Stomach smooth muscle (tissue), 2 donors: ENCODE data around the gene FLT1.

Experiments
- H3K27ac ChIP-seq: one replicate; pipeline ENCODE4 v1.7.0; 2013; ENCODE audit warnings: mild to moderate bottlenecking, low read length, inconsistent platforms
- H3K27me3 ChIP-seq, 2 donors: one replicate each; pipeline ENCODE4 v1.7.0; 2013; ENCODE audit warnings: low read length in 2 of 2; ENCODE audit not compliant: insufficient read depth in 2 of 2, control insufficient read depth in 1 of 2
- H3K36me3 ChIP-seq, 2 donors: one replicate each; pipeline ENCODE4 v1.7.0; 2013; ENCODE audit warnings: low read length in 2 of 2; ENCODE audit not compliant: control insufficient read depth in 2 of 2, insufficient read depth in 2 of 2
- H3K4me1 ChIP-seq: one replicate; pipeline ENCODE4 v1.7.0; 2013; ENCODE audit warnings: low read length; ENCODE audit not compliant: control insufficient read depth, insufficient read depth
- H3K4me3 ChIP-seq, 2 donors: one replicate each; pipeline ENCODE4 v1.7.0; 2013; ENCODE audit warnings: low read length in 2 of 2
- H3K9ac ChIP-seq, 2 donors: one replicate each; pipeline ENCODE4 v1.7.0; 2013; ENCODE audit warnings: low read length in 2 of 2, mild to moderate bottlenecking in 1 of 2
- H3K9me3 ChIP-seq, 2 donors: one replicate each; pipeline ENCODE4 v1.7.0; 2013; ENCODE audit warnings: low read length in 2 of 2; ENCODE audit not compliant: control insufficient read depth in 2 of 2
- donor health status: healthy.
- donor health status: Pancreatic carcinoma.

Gene FLT1

DNA sequence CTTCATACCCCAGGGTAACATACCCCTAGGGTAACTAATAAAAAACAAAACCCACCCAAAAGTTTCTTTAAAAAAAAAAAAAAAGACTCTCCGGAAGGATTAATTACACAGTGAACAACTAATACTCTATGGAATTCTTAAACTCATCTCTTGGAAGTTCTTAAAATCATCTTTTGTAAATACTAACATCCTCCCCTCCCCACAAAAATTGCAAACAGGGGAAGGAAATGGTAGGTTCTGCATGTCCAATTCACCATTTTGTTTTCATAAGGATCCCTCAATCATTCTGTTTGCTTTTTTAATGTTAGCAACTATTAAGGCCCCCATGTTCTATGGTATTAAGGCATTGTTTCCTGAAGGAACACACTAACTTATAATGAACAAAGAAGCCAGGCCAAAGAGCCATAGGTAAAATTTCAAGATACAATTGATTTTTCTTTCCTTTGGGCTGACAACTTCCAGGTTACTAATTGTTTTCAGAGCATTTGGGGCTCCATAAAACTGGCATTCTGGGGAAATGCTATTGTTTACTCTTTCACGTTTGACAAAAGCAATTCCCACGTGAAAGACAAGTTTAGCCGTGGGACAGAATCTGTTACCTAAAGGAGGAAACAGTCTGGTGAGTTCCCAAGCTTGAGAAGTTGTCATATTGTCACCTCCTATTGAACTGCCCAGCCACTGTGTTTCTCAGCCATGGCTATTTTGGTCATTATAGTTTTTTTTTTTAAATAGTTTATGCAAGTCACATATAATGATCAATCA, 107.0 kb downstream of the FLT1 start:
- H3K27ac ChIP-seq, result no peak overlapping the region
- H3K4me3 ChIP-seq, result no peak overlapping the region
- no peaks in the 10 kb centered on the region for H3K9me3 ChIP-seq
- H3K27me3 ChIP-seq, result peaks cover 0 to 3% of the 10 kb centered on the region in 2 donors
- H3K9ac ChIP-seq, result no peak overlapping the region
- no peaks in the 10 kb centered on the region for H3K4me1 ChIP-seq
- no peaks in the 10 kb centered on the region for H3K36me3 ChIP-seq

DNA sequence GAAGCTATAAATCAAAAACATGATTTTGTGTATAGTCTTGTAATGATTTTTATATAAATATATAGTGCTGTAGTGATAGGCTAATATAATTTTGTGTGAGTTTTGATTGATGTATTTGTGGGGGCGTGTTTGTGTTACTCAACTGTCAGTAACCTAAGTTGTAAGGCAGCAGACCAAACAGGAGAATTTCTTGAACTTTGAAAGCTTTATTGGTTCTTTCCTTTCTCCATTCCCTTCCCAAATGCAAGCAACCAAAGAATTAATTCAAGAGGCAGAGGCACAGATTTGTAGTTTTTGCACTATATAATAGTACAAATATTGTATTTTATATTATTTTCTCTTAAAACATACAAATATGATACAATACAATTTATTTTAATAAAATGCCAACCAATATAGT, 109.6 kb downstream of the FLT1 start:
- no peaks in the 10 kb centered on the region for H3K36me3 ChIP-seq
- no peak overlapping the region for H3K4me3 ChIP-seq
- no peak overlapping the region for H3K9ac ChIP-seq
- H3K9me3 ChIP-seq, result no peaks in the 10 kb centered on the region
- no peaks in the 10 kb centered on the region for H3K4me1 ChIP-seq
- H3K27ac ChIP-seq, result no peak overlapping the region
- peaks cover 0 to 3% of the 10 kb centered on the region in 2 donors for H3K27me3 ChIP-seq

DNA sequence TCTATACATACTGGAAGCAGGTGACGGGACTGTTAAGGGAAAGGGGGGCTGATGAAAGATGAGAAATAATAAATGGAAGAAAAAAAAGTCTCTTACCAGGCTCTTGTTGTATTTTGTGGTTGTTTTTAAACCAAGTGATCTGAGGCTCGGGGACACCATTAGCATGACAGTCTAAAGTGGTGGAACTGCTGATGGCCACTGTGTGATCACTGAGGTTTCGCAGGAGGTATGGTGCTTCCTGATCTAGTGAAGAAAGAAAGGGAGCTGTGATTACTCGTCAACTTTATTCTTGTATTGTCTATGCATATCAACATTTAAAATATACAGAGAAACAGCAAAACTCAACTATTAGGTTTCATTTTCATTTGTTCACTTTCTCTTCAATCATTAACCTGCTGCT, 110.1 kb downstream of the FLT1 start:
- H3K9ac ChIP-seq, result no peak overlapping the region
- no peak overlapping the region for H3K27ac ChIP-seq
- no peaks in the 10 kb centered on the region for H3K9me3 ChIP-seq
- peaks cover 0 to 3% of the 10 kb centered on the region in 2 donors for H3K27me3 ChIP-seq
- H3K4me3 ChIP-seq, result no peak overlapping the region
- H3K4me1 ChIP-seq, result no peaks in the 10 kb centered on the region
- no peaks in the 10 kb centered on the region for H3K36me3 ChIP-seq

DNA sequence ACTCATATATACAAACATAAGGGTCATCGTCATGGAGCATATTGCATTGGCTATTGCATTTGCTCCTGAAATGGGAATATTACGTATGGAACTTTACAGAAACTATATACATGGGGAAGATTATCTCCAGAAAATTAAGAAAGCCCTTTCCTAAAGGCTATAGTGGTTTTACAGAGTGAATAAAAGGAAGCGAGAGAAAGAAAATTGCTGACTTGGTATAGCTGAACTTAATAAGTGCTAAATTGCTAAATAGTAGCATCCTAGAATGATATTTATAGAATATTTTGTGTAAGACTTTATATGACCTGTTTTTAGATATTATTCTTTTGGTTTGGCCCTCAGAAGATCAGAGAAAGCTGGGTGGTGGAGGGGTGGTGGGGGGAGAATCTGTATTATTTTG, 114.6 kb downstream of the FLT1 start:
- no peaks in the 10 kb centered on the region for H3K9me3 ChIP-seq
- no peak overlapping the region for H3K9ac ChIP-seq
- no peaks in the 10 kb centered on the region for H3K4me1 ChIP-seq
- no peaks in the 10 kb centered on the region for H3K27me3 ChIP-seq
- H3K27ac ChIP-seq, result no peak overlapping the region
- H3K36me3 ChIP-seq, result no peaks in the 10 kb centered on the region
- H3K4me3 ChIP-seq, result no peak overlapping the region

DNA sequence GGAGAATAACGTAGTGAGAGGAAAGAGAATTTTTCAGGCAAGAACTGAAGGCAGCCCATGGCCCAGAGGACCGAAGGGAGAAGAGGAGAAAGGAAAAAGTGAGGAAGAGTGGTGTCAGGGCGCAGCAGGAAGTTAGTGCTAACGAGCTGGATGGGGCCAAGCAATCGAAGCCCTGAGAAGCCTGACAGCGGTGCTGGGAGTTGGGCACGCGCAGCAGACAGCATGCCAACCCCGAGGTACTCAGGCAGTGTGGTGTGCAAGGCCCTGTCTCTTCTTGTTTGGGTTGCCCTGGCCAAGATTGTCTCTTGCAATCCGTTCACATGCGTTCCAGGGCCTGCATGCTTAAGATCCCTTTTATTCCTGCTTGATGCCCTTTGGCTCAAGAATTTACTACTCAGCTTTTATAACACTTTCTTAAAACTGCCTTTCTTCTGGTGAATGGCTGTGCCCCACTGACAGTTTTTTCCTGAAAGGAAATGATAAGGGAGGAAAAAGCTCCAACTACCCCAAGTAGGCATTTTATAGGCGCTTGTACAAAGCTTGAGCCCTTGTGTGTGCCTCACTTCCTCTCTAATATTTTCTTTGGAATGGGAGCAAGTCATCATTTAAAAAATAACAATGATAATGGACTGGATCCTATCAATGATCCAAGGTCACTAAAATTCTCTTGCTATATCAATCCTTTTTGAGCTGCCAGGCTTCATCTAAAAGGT, 115.4 kb downstream of the FLT1 start:
- Histone ChIP-seq H3K9ac (no peak overlapping the region), H3K9me3 (no peaks in the 10 kb centered on the region), H3K27me3 (no peaks in the 10 kb centered on the region), H3K36me3 (no peaks in the 10 kb centered on the region), H3K4me3 (no peak overlapping the region), H3K4me1 (no peaks in the 10 kb centered on the region), H3K27ac (no peak overlapping the region)

DNA sequence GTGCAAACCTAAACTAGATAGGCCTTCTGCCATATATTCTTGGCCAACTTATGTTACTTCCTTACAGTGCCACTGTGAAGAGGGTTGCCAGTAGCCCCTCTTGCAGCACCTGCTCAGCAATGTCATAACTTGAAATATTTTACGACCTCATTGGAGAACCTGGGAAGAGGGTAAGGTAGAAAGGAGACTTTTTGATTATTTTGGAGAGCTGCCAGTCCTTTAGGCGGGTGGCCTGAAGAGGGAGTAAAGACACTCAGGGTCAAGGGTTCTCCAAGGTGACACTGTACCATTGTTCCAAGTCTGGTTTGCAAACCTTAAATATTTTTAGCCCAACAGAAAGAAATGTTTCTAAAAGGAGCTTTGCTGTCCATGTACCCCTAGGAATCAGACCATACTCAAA, 118.3 kb downstream of the FLT1 start:
- Histone ChIP-seq H3K27ac (no peak overlapping the region), H3K27me3 (no peaks in the 10 kb centered on the region)

DNA sequence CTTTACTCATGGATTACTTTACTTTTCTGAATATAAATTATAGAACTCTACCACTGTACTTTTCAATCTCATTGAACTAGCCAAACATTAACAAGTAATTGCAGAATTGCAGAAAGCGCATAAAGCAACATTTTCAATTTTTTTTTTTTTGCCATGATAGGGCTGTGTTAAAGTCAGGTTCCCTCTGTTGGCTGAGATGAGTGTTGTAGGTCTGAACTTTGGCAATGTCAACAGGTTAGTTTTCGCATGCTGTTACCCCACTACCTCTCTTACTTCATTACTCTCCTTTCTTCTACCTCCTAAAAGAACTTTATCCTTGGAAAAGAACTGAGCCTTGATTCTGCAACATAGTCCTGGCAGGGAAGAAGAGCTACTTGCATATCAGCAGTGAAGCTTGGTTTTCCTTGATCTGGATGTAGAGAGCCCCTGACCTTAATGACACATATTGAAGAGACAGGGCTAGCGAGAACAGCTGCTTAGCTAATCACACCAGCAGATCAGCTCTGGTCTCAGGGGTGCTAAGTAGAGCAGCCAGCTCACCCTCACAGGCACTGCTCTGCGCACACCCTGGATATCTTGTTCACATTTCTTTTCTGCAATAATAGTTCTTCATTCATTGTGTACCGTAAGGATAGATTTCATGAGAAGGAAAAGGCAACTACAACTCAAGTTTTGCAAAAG, 119.5 kb downstream of the FLT1 start:
- no peak overlapping the region for H3K9ac ChIP-seq
- H3K9me3 ChIP-seq, result no peaks in the 10 kb centered on the region
- H3K27me3 ChIP-seq, result no peaks in the 10 kb centered on the region
- no peak overlapping the region for H3K27ac ChIP-seq
- H3K36me3 ChIP-seq, result no peaks in the 10 kb centered on the region
- no peaks in the 10 kb centered on the region for H3K4me1 ChIP-seq
- no peak overlapping the region for H3K4me3 ChIP-seq

More for the DNA sequence above, 118.3 kb downstream of the FLT1 start:
- Histone ChIP-seq H3K4me1 (no peaks in the 10 kb centered on the region), H3K9ac (no peak overlapping the region), H3K4me3 (no peak overlapping the region), H3K36me3 (no peaks in the 10 kb centered on the region), H3K9me3 (no peaks in the 10 kb centered on the region)

DNA sequence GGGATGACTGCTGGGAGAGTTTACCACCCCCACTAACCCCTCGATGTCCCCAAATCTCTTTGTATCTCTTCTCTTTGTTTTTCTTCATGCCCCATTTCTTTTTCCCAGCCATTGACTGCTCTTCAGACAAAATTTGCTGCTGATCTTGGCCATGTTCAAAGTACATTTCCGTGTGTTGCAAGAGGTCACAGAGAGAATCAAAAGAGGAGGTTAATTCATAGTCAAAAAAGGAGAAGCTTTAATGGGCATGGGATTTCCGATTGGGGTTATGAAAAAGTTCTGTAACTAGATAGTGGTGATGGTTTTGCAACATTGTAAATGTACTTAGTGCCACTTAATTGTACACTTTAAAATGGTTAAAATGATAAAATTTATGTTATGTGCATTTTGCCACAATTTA, 121.1 kb downstream of the FLT1 start:
- no peaks in the 10 kb centered on the region for H3K27me3 ChIP-seq
- no peaks in the 10 kb centered on the region for H3K9me3 ChIP-seq
- no peak overlapping the region for H3K27ac ChIP-seq
- no peaks in the 10 kb centered on the region for H3K36me3 ChIP-seq
- H3K4me1 ChIP-seq, result no peaks in the 10 kb centered on the region
- no peak overlapping the region for H3K9ac ChIP-seq
- no peak overlapping the region for H3K4me3 ChIP-seq

DNA sequence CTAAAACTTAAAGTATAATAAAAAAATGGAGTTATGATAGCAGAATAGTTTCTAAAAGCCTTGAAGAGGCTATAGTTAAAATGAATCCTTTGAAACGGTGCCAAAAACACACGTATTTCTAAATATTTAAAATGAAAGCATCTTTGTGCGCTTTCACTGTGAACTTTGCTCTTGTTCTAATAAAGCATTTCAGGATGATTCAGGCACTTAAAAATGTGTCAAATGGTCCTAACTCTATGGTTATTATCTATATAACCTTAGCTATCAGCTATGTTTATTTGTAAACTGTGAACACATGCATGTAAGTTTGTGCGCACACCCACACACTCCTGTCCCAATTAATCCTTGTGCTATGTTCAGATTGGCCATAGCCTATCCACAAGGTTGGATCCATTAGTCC, 124.5 kb downstream of the FLT1 start:
- H3K9me3 ChIP-seq, result no peaks in the 10 kb centered on the region
- H3K36me3 ChIP-seq, result no peaks in the 10 kb centered on the region
- H3K4me1 ChIP-seq, result no peaks in the 10 kb centered on the region
- no peak overlapping the region for H3K9ac ChIP-seq
- H3K27ac ChIP-seq, result no peak overlapping the region
- H3K4me3 ChIP-seq, result no peak overlapping the region
- no peaks in the 10 kb centered on the region for H3K27me3 ChIP-seq

DNA sequence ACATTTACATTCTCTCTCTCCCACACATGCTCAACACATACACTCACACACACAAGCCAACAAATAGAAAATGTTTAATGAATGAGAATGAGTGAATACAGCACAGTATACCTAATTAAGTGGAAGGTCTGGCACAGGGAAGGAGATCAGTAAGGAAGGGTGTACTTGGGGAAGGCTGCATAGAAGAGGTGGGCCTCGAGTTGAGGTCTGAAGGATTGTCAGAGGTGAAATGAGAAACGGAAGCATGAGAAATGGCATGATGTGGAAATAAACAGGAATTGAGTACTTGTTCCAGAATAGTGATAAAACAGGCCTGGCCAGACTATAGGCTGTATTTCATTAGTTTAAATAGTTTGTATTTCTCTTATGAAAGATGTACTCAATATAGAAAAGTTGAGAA, 136.2 kb downstream of the FLT1 start:
- Histone ChIP-seq H3K36me3 (no peaks in the 10 kb centered on the region), H3K27me3 (peaks cover 0 to 3% of the 10 kb centered on the region in 2 donors), H3K9ac (no peak overlapping the region), H3K9me3 (no peaks in the 10 kb centered on the region), H3K4me3 (no peak overlapping the region), H3K4me1 (no peaks in the 10 kb centered on the region), H3K27ac (no peak overlapping the region)
